HG03066 (cell line): ENCODE data around the gene FBXO10.

Source experiments
- ATAC-seq: cut with Tn5 transposase; IDR thresholded peaks from one replicate; pipeline ENCODE4 v1.9.1; 2021; ENCODE audit warnings: low read depth; ENCODE audit not compliant: unreplicated experiment

FBXO10 gene

GRCh38 chr9:37551888-37552287 lies 24.3 kb downstream of the FBXO10 start:
- no peak for ATAC-seq

- no peak for ATAC-seq
These were observed 24.7 kb downstream of the FBXO10 start for GRCh38 chr9:37551468-37551867.

- ATAC-seq = no peak
These were observed 25.4 kb downstream of the FBXO10 start for GRCh38 chr9:37550781-37551180.

- ATAC-seq = no peak
These were observed 26.7 kb downstream of the FBXO10 start for GRCh38 chr9:37549527-37549926.

- no peak for ATAC-seq
These were observed 28.8 kb downstream of the FBXO10 start for GRCh38 chr9:37547328-37547878.

GRCh38 chr9:37543468-37543867 lies 32.7 kb downstream of the FBXO10 start:
- no peak for ATAC-seq

GRCh38 chr9:37542895-37543294 lies 33.3 kb downstream of the FBXO10 start:
- ATAC-seq = no peak

GRCh38 chr9:37542488-37542887 lies 33.7 kb downstream of the FBXO10 start:
- ATAC-seq = no peak

GRCh38 chr9:37541465-37541864 lies 34.7 kb downstream of the FBXO10 start:
- ATAC-seq = no peak

- ATAC-seq = no peak
These were observed 35.5 kb downstream of the FBXO10 start for GRCh38 chr9:37540634-37541033.

GRCh38 chr9:37539634-37540033 lies 36.5 kb downstream of the FBXO10 start:
- no peak for ATAC-seq

GRCh38 chr9:37538099-37538498 lies 38.1 kb downstream of the FBXO10 start:
- ATAC-seq = no peak

GRCh38 chr9:37534901-37535300 lies 41.3 kb downstream of the FBXO10 start:
- ATAC-seq = no peak

- no peak for ATAC-seq
These were observed 41.8 kb downstream of the FBXO10 start for GRCh38 chr9:37534412-37534811.

- no peak for ATAC-seq
These were observed 44.5 kb downstream of the FBXO10 start for GRCh38 chr9:37531699-37532098.

- peak; percentile 59 for ATAC-seq
These were observed 47.3 kb downstream of the FBXO10 start for GRCh38 chr9:37528652-37529471.

- no peak for ATAC-seq
These were observed 52.3 kb downstream of the FBXO10 start for GRCh38 chr9:37523916-37524315.

- ATAC-seq = no peak
These were observed 53.2 kb downstream of the FBXO10 start for GRCh38 chr9:37522971-37523370.

- ATAC-seq = no peak
These were observed 55.1 kb downstream of the FBXO10 start for GRCh38 chr9:37521111-37521510.

GRCh38 chr9:37520641-37521040 lies 55.5 kb downstream of the FBXO10 start:
- ATAC-seq = no peak

- no peak for ATAC-seq
These were observed 58.3 kb downstream of the FBXO10 start for GRCh38 chr9:37517923-37518322.

GRCh38 chr9:37515620-37516258 lies 60.4 kb downstream of the FBXO10 start:
- ATAC-seq = no peak
